ENCODE data around the gene MLH3.

MLH3 gene

DNA sequence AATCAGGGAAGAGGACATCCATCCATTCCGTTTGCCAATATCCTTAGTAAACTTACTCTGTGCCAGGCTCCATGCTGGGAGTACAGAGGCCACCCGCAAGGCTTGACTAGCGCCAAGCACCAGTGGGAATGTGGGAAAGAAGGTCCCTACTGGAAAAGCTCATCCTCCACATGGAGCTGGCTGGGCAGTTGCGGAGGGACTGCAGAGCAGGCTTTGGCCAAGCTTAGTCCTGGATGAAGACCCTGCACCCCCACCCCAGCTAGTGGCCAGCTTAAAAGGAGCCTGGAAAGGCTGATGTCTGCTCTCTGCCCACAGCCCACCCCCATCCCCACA lies 70.9 kb downstream of the MLH3 start:
- Histone ChIP-seq H3K4me1 (ENCODE audit: insufficient read depth, low read length, poor library complexity, severe bottlenecking) (no peaks in the 10 kb centered on the region), H3K27me3 (ENCODE audit: insufficient read depth, low read length, poor library complexity, severe bottlenecking) (no peaks in the 10 kb centered on the region), H3K4me2 (ENCODE audit: low read depth, low read length, poor library complexity, severe bottlenecking) (no peak overlapping the region), H3K79me2 (ENCODE audit: insufficient read depth, low read length) (no peaks in the 10 kb centered on the region), H4K20me1 (ENCODE audit: insufficient read depth, low read length, poor library complexity, severe bottlenecking) (no peaks in the 10 kb centered on the region), H3K9ac (ENCODE audit: low read depth, low read length, poor library complexity, severe bottlenecking) (no peak overlapping the region), H3K36me3 (ENCODE audit: insufficient read depth, low read length) (no peaks in the 10 kb centered on the region), H3K4me3 (ENCODE audit: low read length, poor library complexity, severe bottlenecking) (no peak overlapping the region), H3K9me2 (replicated peaks; ENCODE audit: low read depth, low read length) (no peaks in the 10 kb centered on the region), H3F3A (ENCODE audit: low read depth) (no peaks in the 10 kb centered on the region), H3K9me3 (ENCODE audit: insufficient read depth, low read depth, low read length) (no peaks in the 10 kb centered on the region), H2AFZ (ENCODE audit: low read length) (no peak overlapping the region)
- TF ChIP-seq, protein P1, sequence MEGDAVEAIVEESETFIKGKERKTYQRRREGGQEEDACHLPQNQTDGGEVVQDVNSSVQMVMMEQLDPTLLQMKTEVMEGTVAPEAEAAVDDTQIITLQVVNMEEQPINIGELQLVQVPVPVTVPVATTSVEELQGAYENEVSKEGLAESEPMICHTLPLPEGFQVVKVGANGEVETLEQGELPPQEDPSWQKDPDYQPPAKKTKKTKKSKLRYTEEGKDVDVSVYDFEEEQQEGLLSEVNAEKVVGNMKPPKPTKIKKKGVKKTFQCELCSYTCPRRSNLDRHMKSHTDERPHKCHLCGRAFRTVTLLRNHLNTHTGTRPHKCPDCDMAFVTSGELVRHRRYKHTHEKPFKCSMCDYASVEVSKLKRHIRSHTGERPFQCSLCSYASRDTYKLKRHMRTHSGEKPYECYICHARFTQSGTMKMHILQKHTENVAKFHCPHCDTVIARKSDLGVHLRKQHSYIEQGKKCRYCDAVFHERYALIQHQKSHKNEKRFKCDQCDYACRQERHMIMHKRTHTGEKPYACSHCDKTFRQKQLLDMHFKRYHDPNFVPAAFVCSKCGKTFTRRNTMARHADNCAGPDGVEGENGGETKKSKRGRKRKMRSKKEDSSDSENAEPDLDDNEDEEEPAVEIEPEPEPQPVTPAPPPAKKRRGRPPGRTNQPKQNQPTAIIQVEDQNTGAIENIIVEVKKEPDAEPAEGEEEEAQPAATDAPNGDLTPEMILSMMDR (conservative IDR thresholded peaks at IDR 0.05; ENCODE audit: low read length) = no peak
- no peak for TF ChIP-seq EZH2phosphoT487 (IDR thresholded peaks at IDR 0.05; ENCODE audit: borderline replicate concordance)

DNA sequence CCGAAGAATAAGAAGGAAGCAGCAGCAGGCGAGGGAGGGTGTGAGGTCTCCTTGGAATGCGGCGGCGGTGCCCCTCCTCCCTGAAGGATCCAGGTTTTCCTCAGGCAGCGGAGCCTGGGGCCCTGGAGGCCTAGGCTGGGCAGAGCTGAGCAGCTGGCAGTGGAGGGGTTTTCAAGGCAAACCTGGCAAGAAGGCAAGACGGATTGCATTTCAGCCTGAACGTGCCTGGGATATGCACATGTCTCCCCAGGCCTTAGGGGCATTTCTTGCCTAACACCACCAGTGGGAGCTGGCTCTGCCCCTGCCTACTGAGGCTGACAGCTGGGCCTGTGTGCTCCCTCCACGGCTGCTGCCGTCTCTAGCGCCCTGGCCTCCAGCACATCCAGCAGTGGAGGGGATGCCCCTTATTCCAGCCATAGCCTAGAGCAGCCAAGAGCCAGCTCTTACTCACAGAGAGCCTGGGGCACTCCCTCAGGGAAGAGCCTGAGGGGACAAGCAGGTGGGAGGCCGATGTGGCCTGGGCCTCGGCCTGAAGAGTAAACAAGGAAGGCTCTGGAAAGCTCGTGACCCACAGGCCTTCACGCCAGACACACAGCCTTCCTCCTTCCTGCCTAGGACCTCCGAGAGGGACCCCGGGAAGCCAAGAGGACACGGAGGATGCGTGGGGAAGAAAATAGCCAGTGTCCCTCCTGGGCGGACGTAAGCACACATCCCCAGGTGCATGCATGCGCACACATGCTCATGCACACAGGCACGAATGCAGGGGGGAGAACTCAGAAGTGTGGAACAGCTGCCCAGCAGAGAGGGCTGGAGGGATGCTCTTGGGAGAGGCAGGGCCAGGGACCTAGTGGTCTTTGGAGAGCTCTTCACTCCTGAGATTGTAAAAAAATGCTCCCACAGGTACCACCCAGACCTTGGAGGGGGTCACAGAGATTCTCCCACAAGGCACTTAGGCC lies 71.5 kb downstream of the MLH3 start:
- H3K79me2 ChIP-seq (ENCODE audit: insufficient read depth, low read length) = no peaks in the 10 kb centered on the region
- H4K20me1 ChIP-seq (ENCODE audit: insufficient read depth, low read length, poor library complexity, severe bottlenecking) = no peaks in the 10 kb centered on the region
- H3K36me3 ChIP-seq (ENCODE audit: insufficient read depth, low read length) = no peaks in the 10 kb centered on the region
- H3K9me2 ChIP-seq (replicated peaks; ENCODE audit: low read depth, low read length) = no peaks in the 10 kb centered on the region
- H3F3A ChIP-seq (ENCODE audit: low read depth) = no peaks in the 10 kb centered on the region
- H3K4me2 ChIP-seq (ENCODE audit: low read depth, low read length, poor library complexity, severe bottlenecking) = no peak overlapping the region
- no peaks in the 10 kb centered on the region for H3K9me3 ChIP-seq (ENCODE audit: insufficient read depth, low read depth, low read length)
- no peaks in the 10 kb centered on the region for H3K27me3 ChIP-seq (ENCODE audit: insufficient read depth, low read length, poor library complexity, severe bottlenecking)
- H3K4me1 ChIP-seq (ENCODE audit: insufficient read depth, low read length, poor library complexity, severe bottlenecking) = no peaks in the 10 kb centered on the region
- no peak overlapping the region for H2AFZ ChIP-seq (ENCODE audit: low read length)
- no peak for TF ChIP-seq EZH2phosphoT487 (IDR thresholded peaks at IDR 0.05; ENCODE audit: borderline replicate concordance)
- TF ChIP-seq, protein P1 (conservative IDR thresholded peaks at IDR 0.05; ENCODE audit: low read length) = 0 out of 2 replicates have a peak, but pooled peaks have one; percentile 9
- H3K4me3 ChIP-seq (ENCODE audit: low read length, poor library complexity, severe bottlenecking) = no peak overlapping the region
- H3K9ac ChIP-seq (ENCODE audit: low read depth, low read length, poor library complexity, severe bottlenecking) = no peak overlapping the region

DNA sequence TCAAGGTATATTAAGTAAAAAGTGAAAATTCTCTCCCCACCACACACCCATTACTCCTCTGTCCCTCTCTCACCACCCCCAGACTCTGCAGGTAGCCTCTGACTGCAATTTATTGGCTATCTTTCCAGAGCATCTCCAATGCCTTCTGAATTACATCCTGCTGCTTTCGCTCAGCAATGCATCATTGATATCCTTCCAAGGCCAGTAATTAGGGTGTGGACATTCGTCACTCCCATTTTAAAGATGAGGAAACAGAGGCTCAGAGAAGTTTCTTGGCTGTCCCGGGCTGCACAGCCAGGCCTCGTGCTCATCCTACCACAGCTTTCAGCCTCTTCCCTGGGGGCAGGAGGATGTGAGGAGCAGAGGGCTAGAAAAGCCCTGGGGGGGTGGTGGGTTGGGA lies 72.2 kb downstream of the MLH3 start:
- Histone ChIP-seq H3K4me2 (ENCODE audit: low read depth, low read length, poor library complexity, severe bottlenecking) (no peak overlapping the region), H3K36me3 (ENCODE audit: insufficient read depth, low read length) (no peaks in the 10 kb centered on the region), H3K4me1 (ENCODE audit: insufficient read depth, low read length, poor library complexity, severe bottlenecking) (peaks cover under 1% of the 10 kb centered on the region), H3K9ac (ENCODE audit: low read depth, low read length, poor library complexity, severe bottlenecking) (no peak overlapping the region), H3K9me2 (replicated peaks; ENCODE audit: low read depth, low read length) (no peaks in the 10 kb centered on the region), H3K9me3 (ENCODE audit: insufficient read depth, low read depth, low read length) (no peaks in the 10 kb centered on the region), H4K20me1 (ENCODE audit: insufficient read depth, low read length, poor library complexity, severe bottlenecking) (no peaks in the 10 kb centered on the region), H3K79me2 (ENCODE audit: insufficient read depth, low read length) (no peaks in the 10 kb centered on the region), H3K27me3 (ENCODE audit: insufficient read depth, low read length, poor library complexity, severe bottlenecking) (no peaks in the 10 kb centered on the region), H2AFZ (ENCODE audit: low read length) (no peak overlapping the region), H3F3A (ENCODE audit: low read depth) (no peaks in the 10 kb centered on the region), H3K4me3 (ENCODE audit: low read length, poor library complexity, severe bottlenecking) (no peak overlapping the region)
- TF ChIP-seq, protein P1 (conservative IDR thresholded peaks at IDR 0.05; ENCODE audit: low read length) = no peak

Measured in Loucy (cell line).